Nephron (organoid): ENCODE results near the gene COA6.

Experiments
- H3K27ac Mint-ChIP-seq, 3 experiments: 2 replicates each; pipeline ENCODE4 v1.8.0; 2020; ENCODE audit warnings: mixed read lengths in 3 of 3, mild to moderate bottlenecking in 2 of 3, moderate library complexity in 1 of 3
- H3K27me3 Mint-ChIP-seq: 2 replicates; pipeline ENCODE4 v1.8.0; 2021; ENCODE audit warnings: low read depth, mild to moderate bottlenecking, moderate library complexity, mixed read lengths
- H3K36me3 Mint-ChIP-seq: 2 replicates; pipeline ENCODE4 v1.8.0; 2020; ENCODE audit warnings: low read depth, mixed read lengths
- H3K4me1 Mint-ChIP-seq: 2 replicates; pipeline ENCODE4 v1.8.0; 2020; ENCODE audit warnings: mixed read lengths
- H3K4me3 Mint-ChIP-seq, 3 experiments: 2 replicates each; pipeline ENCODE4 v1.8.0; 2020; ENCODE audit warnings: mild to moderate bottlenecking in 3 of 3, mixed read lengths in 3 of 3, moderate library complexity in 2 of 3
- H3K9me3 Mint-ChIP-seq: 2 replicates; pipeline ENCODE4 v1.8.0; 2020; ENCODE audit warnings: mixed read lengths
- TF ChIP-seq, protein P1 (sequence below), 3 experiments: fragments of 200-600 bp; sonication (generic); IDR thresholded peaks; one replicate each; pipeline ENCODE4 v1.5.0; 2021; ENCODE audit warnings: antibody characterized with exemption in 3 of 3; ENCODE audit not compliant: unreplicated experiment in 3 of 3

Gene COA6

DNA sequence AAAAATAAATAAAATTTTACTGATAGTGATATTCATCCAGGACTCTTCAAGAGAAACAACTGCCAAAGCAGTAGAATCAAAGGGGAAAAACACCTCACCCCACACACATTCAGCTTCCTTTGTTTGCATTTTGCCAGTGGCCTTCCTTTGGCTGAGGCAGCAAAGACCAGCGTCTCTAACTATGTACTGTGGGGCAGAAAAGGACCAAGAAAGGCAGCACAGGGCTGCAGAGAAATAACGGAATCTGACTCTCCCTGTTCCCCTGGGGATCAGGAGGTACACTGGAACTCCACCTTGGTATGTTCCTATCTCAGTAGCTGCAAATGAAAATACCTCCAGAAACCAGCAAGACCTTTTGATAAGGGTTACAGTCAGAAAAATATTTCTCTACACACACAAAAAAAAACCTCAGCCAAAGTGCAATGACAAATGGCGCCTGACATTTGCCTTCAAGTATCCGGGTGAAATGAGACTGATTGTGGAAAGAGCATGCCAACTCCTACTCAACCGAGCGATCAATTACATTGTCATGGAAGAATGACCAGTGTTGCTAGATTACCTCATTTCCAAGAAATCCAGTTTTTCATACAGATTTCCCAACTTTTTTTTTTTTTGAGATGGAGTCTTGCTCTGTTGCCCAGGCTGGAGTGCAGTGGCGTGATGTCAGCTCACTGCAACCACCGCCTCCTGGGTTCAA lies 54.8 kb downstream of the COA6 start:
- Mint-ChIP-seq H3K4me3 (no peak overlapping the region), H3K27ac (no peak overlapping the region), H3K9me3 (no peaks in the 10 kb centered on the region), H3K36me3 (peaks cover 41% of the 10 kb centered on the region), H3K4me1 (no peaks in the 10 kb centered on the region), H3K27me3 (no peaks in the 10 kb centered on the region)
- TF ChIP-seq, protein P1, sequence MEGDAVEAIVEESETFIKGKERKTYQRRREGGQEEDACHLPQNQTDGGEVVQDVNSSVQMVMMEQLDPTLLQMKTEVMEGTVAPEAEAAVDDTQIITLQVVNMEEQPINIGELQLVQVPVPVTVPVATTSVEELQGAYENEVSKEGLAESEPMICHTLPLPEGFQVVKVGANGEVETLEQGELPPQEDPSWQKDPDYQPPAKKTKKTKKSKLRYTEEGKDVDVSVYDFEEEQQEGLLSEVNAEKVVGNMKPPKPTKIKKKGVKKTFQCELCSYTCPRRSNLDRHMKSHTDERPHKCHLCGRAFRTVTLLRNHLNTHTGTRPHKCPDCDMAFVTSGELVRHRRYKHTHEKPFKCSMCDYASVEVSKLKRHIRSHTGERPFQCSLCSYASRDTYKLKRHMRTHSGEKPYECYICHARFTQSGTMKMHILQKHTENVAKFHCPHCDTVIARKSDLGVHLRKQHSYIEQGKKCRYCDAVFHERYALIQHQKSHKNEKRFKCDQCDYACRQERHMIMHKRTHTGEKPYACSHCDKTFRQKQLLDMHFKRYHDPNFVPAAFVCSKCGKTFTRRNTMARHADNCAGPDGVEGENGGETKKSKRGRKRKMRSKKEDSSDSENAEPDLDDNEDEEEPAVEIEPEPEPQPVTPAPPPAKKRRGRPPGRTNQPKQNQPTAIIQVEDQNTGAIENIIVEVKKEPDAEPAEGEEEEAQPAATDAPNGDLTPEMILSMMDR (IDR thresholded peaks at IDR 0.05; ENCODE audit: unreplicated experiment in 3 of 3), result no peak

DNA sequence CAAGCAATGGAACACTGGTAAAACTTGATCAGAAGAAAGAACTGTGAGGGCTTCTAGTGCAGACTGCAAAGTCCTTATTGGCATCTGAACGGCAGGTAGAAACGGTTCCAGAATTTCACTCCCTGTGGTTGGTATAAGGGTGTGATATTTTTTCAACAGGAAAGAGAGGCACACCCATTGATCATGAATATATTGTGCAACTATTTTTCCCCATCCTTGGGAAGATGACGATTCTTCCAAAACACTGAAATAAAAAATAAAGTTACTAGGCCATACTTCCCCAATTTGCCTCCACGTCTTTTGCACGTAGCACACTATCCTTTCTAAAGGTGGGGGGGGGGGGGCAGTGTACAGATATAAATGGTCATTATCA lies 56.2 kb downstream of the COA6 start:
- TF ChIP-seq, protein P1 (IDR thresholded peaks at IDR 0.05; ENCODE audit: unreplicated experiment in 3 of 3), result no peak

DNA sequence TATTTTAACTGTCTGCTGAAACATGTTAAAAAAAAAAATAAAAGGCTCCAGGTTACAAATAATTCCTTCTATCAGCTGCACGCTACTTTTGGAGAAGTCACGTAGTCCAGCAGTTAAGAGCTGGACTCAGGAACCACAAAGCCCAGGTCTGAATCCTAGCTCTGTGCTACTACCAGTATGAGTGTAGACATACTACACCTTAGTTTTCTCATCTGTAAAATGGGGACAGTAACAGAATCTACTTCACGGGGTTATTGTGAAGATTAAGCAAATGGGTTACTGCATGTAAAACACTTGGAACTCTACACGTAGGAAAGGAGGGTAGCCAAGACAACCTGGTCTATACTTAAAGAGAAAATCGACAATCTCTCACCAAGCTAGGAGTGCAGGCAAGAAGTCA lies 57.4 kb downstream of the COA6 start:
- H3K4me3 Mint-ChIP-seq, result no peak overlapping the region
- peaks cover 43% of the 10 kb centered on the region for H3K36me3 Mint-ChIP-seq
- TF ChIP-seq, protein P1 (IDR thresholded peaks at IDR 0.05; ENCODE audit: unreplicated experiment in 3 of 3), result no peak

More for the DNA sequence above, 56.2 kb downstream of the COA6 start:
- Mint-ChIP-seq H3K36me3 (peaks cover 44% of the 10 kb centered on the region), H3K27ac (no peak overlapping the region), H3K9me3 (no peaks in the 10 kb centered on the region), H3K27me3 (no peaks in the 10 kb centered on the region), H3K4me1 (no peaks in the 10 kb centered on the region), H3K4me3 (no peak overlapping the region)

DNA sequence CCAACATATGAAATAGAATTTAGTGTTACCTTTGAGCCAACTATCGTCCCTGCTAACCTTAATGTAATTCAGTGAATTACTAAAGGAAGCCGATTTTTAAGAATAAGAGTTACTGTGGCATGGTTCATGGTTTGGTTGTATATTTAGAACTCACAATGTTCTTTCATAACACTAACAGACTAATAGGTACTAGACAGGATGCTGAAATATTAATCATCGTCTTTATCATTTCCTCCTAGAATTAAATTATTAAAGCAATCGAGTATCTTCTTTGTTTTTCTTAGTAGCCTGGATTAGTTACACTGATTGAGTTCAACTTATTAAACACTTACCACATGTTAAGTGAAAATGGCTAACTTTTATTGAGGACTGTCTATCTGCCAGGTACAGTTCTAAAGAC lies 58.0 kb downstream of the COA6 start:
- no peaks in the 10 kb centered on the region for H3K27me3 Mint-ChIP-seq
- TF ChIP-seq, protein P1 (IDR thresholded peaks at IDR 0.05; ENCODE audit: unreplicated experiment in 3 of 3), result no peak
- H3K4me1 Mint-ChIP-seq, result peaks cover 5% of the 10 kb centered on the region
- no peak overlapping the region for H3K27ac Mint-ChIP-seq
- H3K9me3 Mint-ChIP-seq, result no peaks in the 10 kb centered on the region
- peaks cover 43% of the 10 kb centered on the region for H3K36me3 Mint-ChIP-seq
- H3K4me3 Mint-ChIP-seq, result no peak overlapping the region

More for the DNA sequence above, 57.4 kb downstream of the COA6 start:
- H3K4me1 Mint-ChIP-seq, result peaks cover 4% of the 10 kb centered on the region
- no peaks in the 10 kb centered on the region for H3K9me3 Mint-ChIP-seq
- no peaks in the 10 kb centered on the region for H3K27me3 Mint-ChIP-seq
- H3K27ac Mint-ChIP-seq, result no peak overlapping the region

DNA sequence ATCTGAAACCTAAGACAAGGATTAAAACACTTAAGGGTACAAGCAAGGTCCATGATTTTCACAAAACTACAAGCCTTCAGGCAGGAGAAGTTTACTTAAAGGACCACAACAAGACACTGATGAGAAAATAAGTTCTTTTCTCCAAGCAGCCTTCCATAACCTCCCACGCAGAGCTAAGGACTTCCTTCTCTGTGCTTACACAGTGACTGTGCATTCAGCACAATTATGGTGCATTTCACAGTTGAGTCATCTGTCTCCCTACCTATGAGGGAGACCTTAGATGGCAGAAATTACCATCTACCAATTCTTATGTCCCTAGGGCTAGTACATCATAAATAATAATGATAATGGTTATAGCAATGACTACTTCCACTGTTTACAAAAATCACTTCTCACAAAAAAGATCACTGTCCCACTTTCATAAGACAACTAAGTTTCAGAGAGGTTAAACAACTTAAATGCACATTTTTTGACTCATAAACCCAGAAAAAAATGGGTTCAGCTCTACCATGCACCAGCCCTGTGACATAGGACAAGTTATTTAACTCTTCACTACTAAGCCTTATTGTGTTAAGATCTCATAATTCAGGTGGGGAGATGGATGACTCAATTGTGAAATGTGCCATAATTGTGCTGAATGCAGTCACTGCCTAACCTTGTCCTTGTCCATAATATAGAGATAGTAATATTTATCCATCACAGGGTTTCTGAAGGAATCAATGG lies 60.5 kb downstream of the COA6 start:
- TF ChIP-seq, protein P1 (IDR thresholded peaks at IDR 0.05; ENCODE audit: unreplicated experiment in 3 of 3), result no peak
- H3K9me3 Mint-ChIP-seq, result peaks cover 10% of the 10 kb centered on the region
- H3K27ac Mint-ChIP-seq, result no peak overlapping the region
- peaks cover 56% of the 10 kb centered on the region for H3K36me3 Mint-ChIP-seq
- no peak overlapping the region for H3K4me3 Mint-ChIP-seq
- no peaks in the 10 kb centered on the region for H3K27me3 Mint-ChIP-seq
- H3K4me1 Mint-ChIP-seq, result peaks cover 5% of the 10 kb centered on the region
